Osteoblast (primary cell): Measurements from ENCODE around the gene PPIL4. TPM values are rescaled to one million over a fixed set of nuclear protein-coding genes. Genes with fewer than 3 reads are reported as not detected.

Source experiments
- DNase-seq: peaks from one replicate; pipeline ENCODE4 v3.0.0; 2011; ENCODE audit warnings: low spot score, mixed read lengths; ENCODE audit not compliant: insufficient read length; ENCODE audit errors: missing footprints
- H2AFZ ChIP-seq: 2 replicates; pipeline ENCODE4 v1.6.0; 2011; ENCODE audit warnings: mild to moderate bottlenecking, low read length
- H3K27ac ChIP-seq: 2 replicates; pipeline ENCODE4 v1.5.1; 2011; ENCODE audit warnings: mild to moderate bottlenecking, low read depth, low read length, moderate library complexity
- H3K27me3 ChIP-seq: 2 replicates; pipeline ENCODE4 v1.6.0; 2012; ENCODE audit warnings: mild to moderate bottlenecking, control low read depth, inconsistent platforms, low read length, moderate library complexity; ENCODE audit not compliant: insufficient read depth
- H3K36me3 ChIP-seq: 2 replicates; pipeline ENCODE4 v1.5.1; 2011; ENCODE audit warnings: mild to moderate bottlenecking, low read length, control low read depth, moderate library complexity; ENCODE audit not compliant: insufficient read depth
- H3K4me1 ChIP-seq: 2 replicates; pipeline ENCODE4 v1.5.1; 2011; ENCODE audit warnings: mild to moderate bottlenecking, low read length, control low read depth, moderate library complexity; ENCODE audit not compliant: insufficient read depth
- H3K4me2 ChIP-seq: 2 replicates; pipeline ENCODE4 v1.6.0; 2011; ENCODE audit warnings: mild to moderate bottlenecking, low read length; ENCODE audit not compliant: insufficient read depth
- H3K4me3 ChIP-seq: fragments of 200-600 bp; sonication (generic); 3 replicates; pipeline ENCODE4 v1.5.1; 2012; ENCODE audit warnings: mild to moderate bottlenecking, low read length, inconsistent platforms; ENCODE audit not compliant: insufficient read depth
- H3K79me2 ChIP-seq: 2 replicates; pipeline ENCODE4 v1.6.0; 2012; ENCODE audit warnings: mild to moderate bottlenecking, low read length, control low read depth, inconsistent platforms; ENCODE audit not compliant: insufficient read depth
- H3K9me3 ChIP-seq: 2 replicates; pipeline ENCODE4 v1.5.1; 2011; ENCODE audit warnings: low read depth, low read length, control low read depth
- H4K20me1 ChIP-seq: 2 replicates; pipeline ENCODE4 v1.6.0; 2012; ENCODE audit warnings: mild to moderate bottlenecking, low read length, control low read depth; ENCODE audit not compliant: insufficient read depth
- total RNA-seq: library from RNA; depleted of rRNA; stranded (reverse); fragments of >200 nt; gene quantifications from 2 replicates; pipeline ENCODE4 v1.2.3, GENCODE V29; 2012
- TF ChIP-seq, protein P1 (sequence below): IDR thresholded peaks from 2 replicates; pipeline ENCODE4 v1.5.1; 2011; ENCODE audit warnings: mild to moderate bottlenecking, low read depth, low read length, moderate library complexity; ENCODE audit errors: extremely low read depth

PPIL4 gene
- total RNA-seq, 1 donor, result 33.3 TPM

GRCh38 chr6:149487316-149487715, 58.5 kb downstream of the PPIL4 start:
- no peak for DNase-seq

DNA sequence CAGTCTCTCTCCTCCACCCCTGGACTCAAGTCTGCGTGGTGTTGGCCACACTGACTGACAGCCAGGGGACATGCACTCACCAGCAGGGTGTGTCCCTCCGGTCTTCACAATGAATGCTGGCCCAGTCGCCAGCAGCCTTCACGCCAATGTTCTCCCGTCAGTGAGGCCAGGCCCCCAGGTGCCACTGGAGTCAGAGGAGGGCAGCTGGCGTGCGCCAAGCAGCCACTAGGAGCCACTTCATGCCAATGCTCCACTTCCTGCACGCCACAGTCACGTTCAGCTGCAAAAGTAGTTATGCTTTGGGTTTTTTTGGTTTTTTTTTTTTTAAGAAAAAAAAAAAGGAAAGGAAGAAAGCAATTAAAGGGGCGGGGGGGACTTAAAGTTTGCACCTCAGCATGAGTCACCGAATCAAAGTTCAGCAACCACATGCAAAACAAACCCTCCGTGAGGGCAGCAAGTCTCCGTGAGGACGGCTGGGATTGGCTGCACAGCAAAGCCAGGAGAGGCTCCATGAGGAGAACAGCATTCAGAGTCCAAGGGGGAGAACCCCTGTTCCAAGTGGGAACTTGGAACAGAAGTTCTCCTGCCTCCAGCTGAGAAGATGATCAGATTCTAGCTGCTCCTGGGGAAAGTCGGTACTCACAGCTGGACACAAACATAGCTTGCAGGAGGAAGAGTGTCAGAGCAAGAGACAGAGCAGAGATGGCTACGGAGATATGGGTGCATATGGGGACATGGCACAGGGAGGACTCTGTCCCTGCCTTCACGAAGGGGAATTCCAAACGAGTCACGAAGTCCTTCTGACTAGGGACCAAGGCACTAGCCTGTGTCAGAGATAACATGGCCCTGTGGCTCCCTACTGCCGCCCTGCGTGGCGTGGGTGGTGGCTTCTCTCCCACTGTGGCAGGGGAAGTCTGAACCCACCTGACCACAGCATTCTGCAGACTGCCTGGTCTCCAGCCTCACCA, 60.8 kb downstream of the PPIL4 start, which contains the start of gene ZC3H12D:
TSS of gene ZC3H12D (minus strand) at position 282 of the 968 bp plus-strand sequence. CDS start 10,471 bp downstream, outside the sequence.
- TF ChIP-seq, protein P1, sequence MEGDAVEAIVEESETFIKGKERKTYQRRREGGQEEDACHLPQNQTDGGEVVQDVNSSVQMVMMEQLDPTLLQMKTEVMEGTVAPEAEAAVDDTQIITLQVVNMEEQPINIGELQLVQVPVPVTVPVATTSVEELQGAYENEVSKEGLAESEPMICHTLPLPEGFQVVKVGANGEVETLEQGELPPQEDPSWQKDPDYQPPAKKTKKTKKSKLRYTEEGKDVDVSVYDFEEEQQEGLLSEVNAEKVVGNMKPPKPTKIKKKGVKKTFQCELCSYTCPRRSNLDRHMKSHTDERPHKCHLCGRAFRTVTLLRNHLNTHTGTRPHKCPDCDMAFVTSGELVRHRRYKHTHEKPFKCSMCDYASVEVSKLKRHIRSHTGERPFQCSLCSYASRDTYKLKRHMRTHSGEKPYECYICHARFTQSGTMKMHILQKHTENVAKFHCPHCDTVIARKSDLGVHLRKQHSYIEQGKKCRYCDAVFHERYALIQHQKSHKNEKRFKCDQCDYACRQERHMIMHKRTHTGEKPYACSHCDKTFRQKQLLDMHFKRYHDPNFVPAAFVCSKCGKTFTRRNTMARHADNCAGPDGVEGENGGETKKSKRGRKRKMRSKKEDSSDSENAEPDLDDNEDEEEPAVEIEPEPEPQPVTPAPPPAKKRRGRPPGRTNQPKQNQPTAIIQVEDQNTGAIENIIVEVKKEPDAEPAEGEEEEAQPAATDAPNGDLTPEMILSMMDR, result peak; percentile 11
- peak; percentile 72 for DNase-seq
- H3K4me2 ChIP-seq, result peak within 1 kb of the TSS; percentile 37
- peaks cover 16% of the 10 kb centered on the region for H3K4me1 ChIP-seq
- H3K27ac ChIP-seq, result no peak within 1 kb of the TSS
- peak within 1 kb of the TSS; percentile 57 for H2AFZ ChIP-seq
- no peaks in the 10 kb centered on the region for H3K9me3 ChIP-seq
- no peaks in the 10 kb centered on the region for H3K79me2 ChIP-seq
- no peaks in the 10 kb centered on the region for H3K36me3 ChIP-seq
- no peak within 1 kb of the TSS for H3K4me3 ChIP-seq
- no peaks in the 10 kb centered on the region for H3K27me3 ChIP-seq
- H4K20me1 ChIP-seq, result no peaks in the 10 kb centered on the region

More at GRCh38 chr6:149487316-149487715, 58.5 kb downstream of the PPIL4 start:
- TF ChIP-seq, protein P1, result no peak
- H3K4me1 ChIP-seq, result peaks cover 11% of the 10 kb centered on the region
- no peak overlapping the region for H3K4me2 ChIP-seq
- H4K20me1 ChIP-seq, result no peaks in the 10 kb centered on the region
- H3K9me3 ChIP-seq, result no peaks in the 10 kb centered on the region
- no peak overlapping the region for H3K27ac ChIP-seq
- no peaks in the 10 kb centered on the region for H3K79me2 ChIP-seq
- H3K36me3 ChIP-seq, result no peaks in the 10 kb centered on the region
- H3K27me3 ChIP-seq, result no peaks in the 10 kb centered on the region
- H2AFZ ChIP-seq, result no peak overlapping the region
- no peak overlapping the region for H3K4me3 ChIP-seq

GRCh38 chr6:149483849-149484655, 61.8 kb downstream of the PPIL4 start:
- Histone ChIP-seq H3K9me3 (no peaks in the 10 kb centered on the region), H3K79me2 (no peaks in the 10 kb centered on the region), H3K27me3 (no peaks in the 10 kb centered on the region), H3K4me2 (no peak overlapping the region), H3K4me3 (no peak overlapping the region), H3K4me1 (peaks cover 16% of the 10 kb centered on the region), H4K20me1 (no peaks in the 10 kb centered on the region), H3K27ac (no peak overlapping the region), H2AFZ (peak overlapping the region; percentile 57), H3K36me3 (no peaks in the 10 kb centered on the region)
- TF ChIP-seq, protein P1, result no peak
- peak; percentile 31 for DNase-seq
